WTC11 (cell line): ENCODE measurements around the gene PRR19. TPM values are rescaled to one million over a fixed set of nuclear protein-coding genes. Genes with fewer than 3 reads are reported as not detected.

Source experiments
- CREB1 ChIP-seq: sonication (generic); formaldehyde crosslinking; IDR thresholded peaks from 2 replicates; pipeline ENCODE4 v1.8.0; 2023; ENCODE audit warnings: mild to moderate bottlenecking, missing genetic modification reagents
- ESRRA ChIP-seq: sonication (generic); formaldehyde crosslinking; IDR thresholded peaks from 2 replicates; pipeline ENCODE4 v1.8.1; 2022; ENCODE audit warnings: mild to moderate bottlenecking, missing genetic modification reagents, borderline replicate concordance
- GRHL2 ChIP-seq: fragments of 250-450 bp; sonication (Bioruptor Pico); IDR thresholded peaks from 2 replicates; pipeline ENCODE4 v1.8.0; 2022; ENCODE audit warnings: mild to moderate bottlenecking, moderate library complexity; ENCODE audit not compliant: insufficient replicate concordance, severe bottlenecking
- KAT7 ChIP-seq: sonication (generic); formaldehyde crosslinking; IDR thresholded peaks from 2 replicates; pipeline ENCODE4 v1.8.1; 2023; ENCODE audit warnings: missing genetic modification reagents, mild to moderate bottlenecking, borderline replicate concordance
- MYBL2 ChIP-seq: sonication (generic); formaldehyde crosslinking; IDR thresholded peaks from 2 replicates; pipeline ENCODE4 v1.8.1; 2023; ENCODE audit warnings: mild to moderate bottlenecking, moderate library complexity, missing genetic modification reagents
- NFYB ChIP-seq: sonication (generic); formaldehyde crosslinking; conservative IDR thresholded peaks from 2 replicates; pipeline ENCODE4 v1.8.0; 2022; ENCODE audit warnings: low read depth, missing genetic modification reagents
- SMAD4 ChIP-seq: sonication (generic); formaldehyde crosslinking; IDR thresholded peaks from 2 replicates; pipeline ENCODE4 v1.8.0; 2022; ENCODE audit warnings: mild to moderate bottlenecking, missing genetic modification reagents
- TCF7 ChIP-seq: sonication (generic); formaldehyde crosslinking; IDR thresholded peaks from 2 replicates; pipeline ENCODE4 v1.8.0; 2022; ENCODE audit warnings: mild to moderate bottlenecking, low read depth, missing genetic modification reagents, moderate library complexity
- TP53 ChIP-seq: sonication (generic); formaldehyde crosslinking; IDR thresholded peaks from 2 replicates; pipeline ENCODE4 v1.8.1; 2023; ENCODE audit warnings: mild to moderate bottlenecking, missing genetic modification reagents
- ZBTB43 ChIP-seq: sonication (generic); formaldehyde crosslinking; IDR thresholded peaks from 2 replicates; pipeline ENCODE4 v1.8.1; 2023; ENCODE audit warnings: mild to moderate bottlenecking, missing genetic modification reagents
- ZNF138 ChIP-seq: sonication (generic); formaldehyde crosslinking; conservative IDR thresholded peaks from 2 replicates; pipeline ENCODE4 v1.8.1; 2022; ENCODE audit warnings: mild to moderate bottlenecking, moderate library complexity, missing genetic modification reagents
- ZNF425 ChIP-seq: fragments of 250-450 bp; sonication (Bioruptor Pico); conservative IDR thresholded peaks from 2 replicates; pipeline ENCODE4 v1.9.0; 2021; ENCODE audit warnings: mild to moderate bottlenecking
- ZNF671 ChIP-seq: fragments of 250-450 bp; sonication (Bioruptor Pico); IDR thresholded peaks from 2 replicates; pipeline ENCODE4 v1.8.0; 2021; ENCODE audit warnings: mild to moderate bottlenecking
- ZSCAN18 ChIP-seq: fragments of 250-450 bp; sonication (Bioruptor Pico); IDR thresholded peaks from 2 replicates; pipeline ENCODE4 v2.1.2; 2022; ENCODE audit warnings: mild to moderate bottlenecking, moderate library complexity
- total RNA-seq: library from RNA; stranded (reverse); gene quantifications from 3 replicates; pipeline ENCODE4 v1.2.3, GENCODE V29; 2021
- TF ChIP-seq, protein P1 (sequence below): sonication (generic); formaldehyde crosslinking; IDR thresholded peaks from 2 replicates; pipeline ENCODE4 v1.8.1; 2022; ENCODE audit warnings: mild to moderate bottlenecking, moderate library complexity, missing genetic modification reagents
- TF ChIP-seq, protein P2 (sequence below): sonication (generic); formaldehyde crosslinking; conservative IDR thresholded peaks from 2 replicates; pipeline ENCODE4 v1.8.1; 2023; ENCODE audit warnings: mild to moderate bottlenecking, low read depth, missing genetic modification reagents, moderate library complexity

PRR19 gene
- total RNA-seq, 1 experiment from 2014 or later, result 3.7 TPM

- TF ChIP-seq ZNF671 (CRISPR knock-in tag), result no peak
- TF ChIP-seq, protein P1, sequence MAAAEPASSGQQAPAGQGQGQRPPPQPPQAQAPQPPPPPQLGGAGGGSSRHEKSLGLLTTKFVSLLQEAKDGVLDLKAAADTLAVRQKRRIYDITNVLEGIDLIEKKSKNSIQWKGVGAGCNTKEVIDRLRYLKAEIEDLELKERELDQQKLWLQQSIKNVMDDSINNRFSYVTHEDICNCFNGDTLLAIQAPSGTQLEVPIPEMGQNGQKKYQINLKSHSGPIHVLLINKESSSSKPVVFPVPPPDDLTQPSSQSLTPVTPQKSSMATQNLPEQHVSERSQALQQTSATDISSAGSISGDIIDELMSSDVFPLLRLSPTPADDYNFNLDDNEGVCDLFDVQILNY (CRISPR knock-in tag), result peak; percentile 67; the same call in 1 of the 2 replicates
- TF ChIP-seq CREB1, result no peak
- no peak for TF ChIP-seq ZNF425 (CRISPR knock-in tag)
- no peak for TF ChIP-seq MYBL2
- 0 out of 2 replicates have a peak, but pooled peaks have one; percentile 47 for TF ChIP-seq TCF7 (CRISPR knock-in tag)
- no peak for TF ChIP-seq GRHL2
- no peak for TF ChIP-seq SMAD4
- no peak for TF ChIP-seq ZBTB43 (CRISPR knock-in tag)
- no peak for TF ChIP-seq ESRRA (CRISPR knock-in tag)
- TF ChIP-seq, protein P2, sequence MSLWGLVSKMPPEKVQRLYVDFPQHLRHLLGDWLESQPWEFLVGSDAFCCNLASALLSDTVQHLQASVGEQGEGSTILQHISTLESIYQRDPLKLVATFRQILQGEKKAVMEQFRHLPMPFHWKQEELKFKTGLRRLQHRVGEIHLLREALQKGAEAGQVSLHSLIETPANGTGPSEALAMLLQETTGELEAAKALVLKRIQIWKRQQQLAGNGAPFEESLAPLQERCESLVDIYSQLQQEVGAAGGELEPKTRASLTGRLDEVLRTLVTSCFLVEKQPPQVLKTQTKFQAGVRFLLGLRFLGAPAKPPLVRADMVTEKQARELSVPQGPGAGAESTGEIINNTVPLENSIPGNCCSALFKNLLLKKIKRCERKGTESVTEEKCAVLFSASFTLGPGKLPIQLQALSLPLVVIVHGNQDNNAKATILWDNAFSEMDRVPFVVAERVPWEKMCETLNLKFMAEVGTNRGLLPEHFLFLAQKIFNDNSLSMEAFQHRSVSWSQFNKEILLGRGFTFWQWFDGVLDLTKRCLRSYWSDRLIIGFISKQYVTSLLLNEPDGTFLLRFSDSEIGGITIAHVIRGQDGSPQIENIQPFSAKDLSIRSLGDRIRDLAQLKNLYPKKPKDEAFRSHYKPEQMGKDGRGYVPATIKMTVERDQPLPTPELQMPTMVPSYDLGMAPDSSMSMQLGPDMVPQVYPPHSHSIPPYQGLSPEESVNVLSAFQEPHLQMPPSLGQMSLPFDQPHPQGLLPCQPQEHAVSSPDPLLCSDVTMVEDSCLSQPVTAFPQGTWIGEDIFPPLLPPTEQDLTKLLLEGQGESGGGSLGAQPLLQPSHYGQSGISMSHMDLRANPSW (CRISPR knock-in tag), result no peak
- no peak for TF ChIP-seq NFYB (CRISPR knock-in tag)
- no peak for TF ChIP-seq ZNF138
- TF ChIP-seq KAT7 (CRISPR knock-in tag), result no peak
- TF ChIP-seq TP53 (CRISPR knock-in tag), result peak; percentile 36; the same call in 1 of the 2 replicates
- no peak for TF ChIP-seq ZSCAN18
- TF ChIP-seq, all 79 proteins: peak for 12
Measured at GRCh38 chr19:42313096-42313839, 11.3 kb downstream of the PRR19 start, which contains the start of gene TMEM145 (continued).
